Thoracic aorta (tissue), 2 donors: ENCODE results near the gene MC1R. TPM values are rescaled to one million over a fixed set of nuclear protein-coding genes. Genes with fewer than 3 reads are reported as not detected.

ENCODE experiments used
- ATAC-seq: fragments of 150-250 bp; one replicate; pipeline ENCODE4 v1.8.0; 2017; ENCODE audit warnings: low read depth; ENCODE audit not compliant: insufficient number of reproducible peaks, low FRiP score
- DNase-seq: peaks from one replicate; pipeline ENCODE4 v3.0.0-alpha.2; 2020; ENCODE audit warnings: low spot score
- H3K27ac ChIP-seq, 2 donors: fragments of 200-600 bp; sonication (generic); 1 replicate in 1 of 2; 2 replicates in 1 of 2; pipeline ENCODE4 v1.5.1; 2016; ENCODE audit warnings: mild to moderate bottlenecking in 2 of 2, moderate library complexity in 2 of 2
- H3K27me3 ChIP-seq: fragments of 200-600 bp; sonication (generic); replicated peaks from 2 replicates; pipeline ENCODE4 v1.6.0; 2016; ENCODE audit warnings: mild to moderate bottlenecking; ENCODE audit not compliant: insufficient read depth
- H3K36me3 ChIP-seq: fragments of 200-600 bp; sonication (generic); one replicate; pipeline ENCODE4 v1.5.1; 2016
- H3K4me1 ChIP-seq, 2 donors: fragments of 200-600 bp; sonication (generic); 1 replicate in 1 of 2; 2 replicates in 1 of 2; pipeline versions ENCODE4 v1.5.1 to v1.6.0; 2016; ENCODE audit warnings: low read depth in 2 of 2, mild to moderate bottlenecking in 1 of 2; ENCODE audit not compliant: control insufficient read depth in 1 of 2
- H3K4me3 ChIP-seq: fragments of 200-600 bp; sonication (generic); 2 replicates; pipeline ENCODE4 v1.5.1; 2016; ENCODE audit warnings: mild to moderate bottlenecking
- H3K9me3 ChIP-seq: fragments of 200-600 bp; sonication (generic); 2 replicates; pipeline ENCODE4 v1.5.1; 2016
- CTCF ChIP-seq: fragments of 200-600 bp; sonication (generic); IDR thresholded peaks from one replicate; pipeline ENCODE4 v1.5.1; 2019; ENCODE audit warnings: antibody characterized with exemption
- total RNA-seq, 2 donors: library from RNA; depleted of rRNA; stranded (reverse); fragments of >200 nt; gene quantifications; one replicate each; pipeline versions ENCODE4 v1.1.0 to v1.2.3, GENCODE V29; 2016

Gene MC1R
- total RNA-seq, 2 donors from 2014 or later = 13.1 to 19.3 TPM

- peak overlapping the region; percentile 93 for H3K4me3 ChIP-seq
Measured at GRCh38 chr16:89921702-89922476, 3.2 kb downstream of the MC1R start.

GRCh38 chr16:89922477-89922883 lies 3.8 kb downstream of the MC1R start:
- H3K27ac ChIP-seq = peak overlapping the region; percentile 78 to 79
- H3K9me3 ChIP-seq = no peaks in the 10 kb centered on the region
- no peak for TF ChIP-seq CTCF
- ATAC-seq = peak; percentile 44
- H3K36me3 ChIP-seq = no peaks in the 10 kb centered on the region
- peak overlapping the region; percentile 93 for H3K4me3 ChIP-seq
- DNase-seq = peak; percentile 80
- H3K4me1 ChIP-seq = peaks cover 23 to 74% of the 10 kb centered on the region in 2 donors
- peaks cover 7% of the 10 kb centered on the region for H3K27me3 ChIP-seq

More at GRCh38 chr16:89921702-89922476, 3.2 kb downstream of the MC1R start:
- Histone ChIP-seq H3K36me3 (no peaks in the 10 kb centered on the region), H3K27ac (peak overlapping the region; percentile 78 to 79), H3K27me3 (peaks cover 7% of the 10 kb centered on the region), H3K4me1 (peaks cover 25 to 75% of the 10 kb centered on the region in 2 donors), H3K9me3 (no peaks in the 10 kb centered on the region)
- ATAC-seq = peak; percentile 46
- DNase-seq = peak; percentile 71
- no peak for TF ChIP-seq CTCF

GRCh38 chr16:89922884-89923639 lies 4.4 kb downstream of the MC1R start, which contains the start of gene TUBB3:
Gene TUBB3 (plus strand): TSS chr16:89923342. CDS start chr16:89923402, 60 bp downstream.
- TF ChIP-seq CTCF = no peak
- DNase-seq = no peak
- no peak for ATAC-seq
- Histone ChIP-seq H3K36me3 (no peaks in the 10 kb centered on the region), H3K4me1 (peaks cover 20 to 68% of the 10 kb centered on the region in 2 donors), H3K9me3 (no peaks in the 10 kb centered on the region), H3K27ac (peak within 1 kb of the TSS; percentile 78 to 79), H3K4me3 (peak within 1 kb of the TSS; percentile 93), H3K27me3 (peaks cover 7% of the 10 kb centered on the region)

- Histone ChIP-seq H3K27me3 (peaks cover 7% of the 10 kb centered on the region), H3K27ac (no peak overlapping the region), H3K36me3 (no peaks in the 10 kb centered on the region), H3K4me3 (peak overlapping the region; percentile 93), H3K4me1 (peaks cover 13 to 61% of the 10 kb centered on the region in 2 donors), H3K9me3 (no peaks in the 10 kb centered on the region)
- ATAC-seq (no peak), DNase-seq (no peak)
- TF ChIP-seq CTCF = no peak
Measured at GRCh38 chr16:89923640-89924296, 5.1 kb downstream of the MC1R start.
